Ectodermal cell (in vitro differentiated cells): Measurements from ENCODE around the gene SEMA5B.

Experiments
- H3K27ac ChIP-seq: 2 replicates; pipeline ENCODE4 v1.7.0; 2013; ENCODE audit warnings: mild to moderate bottlenecking, low read depth, low read length; ENCODE audit not compliant: insufficient read depth, poor library complexity, severe bottlenecking
- H3K27me3 ChIP-seq: 2 replicates; pipeline ENCODE4 v1.7.0; 2013; ENCODE audit warnings: mild to moderate bottlenecking, low read length; ENCODE audit not compliant: insufficient read depth, control insufficient read depth, poor library complexity, severe bottlenecking
- H3K36me3 ChIP-seq: one replicate; pipeline ENCODE4 v1.7.0; 2013; ENCODE audit warnings: low read length; ENCODE audit not compliant: control insufficient read depth, insufficient read depth
- H3K4me1 ChIP-seq: one replicate; pipeline ENCODE4 v1.7.0; 2013; ENCODE audit warnings: low read length; ENCODE audit not compliant: control insufficient read depth, insufficient read depth
- H3K4me3 ChIP-seq: 2 replicates; pipeline ENCODE4 v1.7.0; 2013; ENCODE audit warnings: low read depth, low read length, control low read depth; ENCODE audit not compliant: insufficient read depth
- H3K9me3 ChIP-seq: 2 replicates; pipeline ENCODE4 v1.7.0; 2013; ENCODE audit warnings: mild to moderate bottlenecking, low read length, moderate library complexity; ENCODE audit not compliant: control insufficient read depth
- WGBS, 2 experiments: methylation state at CpG; one replicate each; pipeline ENCODE4 v1.1.7; 2013; ENCODE audit warnings: missing lambda C conversion rate in 2 of 2; 5-methylcytosine and 5-hydroxymethylcytosine counted together

SEMA5B gene

DNA sequence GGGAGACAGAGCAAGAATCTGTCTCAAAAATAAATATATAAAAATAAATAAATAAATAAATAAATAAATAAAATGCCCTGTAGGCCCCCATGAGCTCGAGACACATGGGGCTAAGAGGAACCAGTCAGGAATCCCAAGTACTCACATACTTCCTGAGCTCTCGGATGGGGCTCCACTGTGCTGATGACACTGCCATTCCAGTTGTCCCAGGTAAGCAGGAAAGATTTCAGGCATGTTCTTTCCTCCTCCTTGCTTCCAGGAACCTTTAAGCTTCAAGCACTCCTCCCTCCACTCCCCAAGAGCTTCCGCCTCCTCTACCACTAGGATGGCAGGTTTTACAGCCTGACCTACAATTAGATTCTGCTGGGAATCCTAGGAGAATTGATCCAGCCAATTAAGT is 119.3 kb downstream of the SEMA5B start:
- WGBS, 2 experiments = 95% methylated on average over 3 of the region's 3 CpGs
- no peaks in the 10 kb centered on the region for H3K4me1 ChIP-seq
- H3K27me3 ChIP-seq = no peaks in the 10 kb centered on the region
- peaks cover 15% of the 10 kb centered on the region for H3K36me3 ChIP-seq
- H3K4me3 ChIP-seq = no peak overlapping the region
- no peak overlapping the region for H3K27ac ChIP-seq
- no peaks in the 10 kb centered on the region for H3K9me3 ChIP-seq

DNA sequence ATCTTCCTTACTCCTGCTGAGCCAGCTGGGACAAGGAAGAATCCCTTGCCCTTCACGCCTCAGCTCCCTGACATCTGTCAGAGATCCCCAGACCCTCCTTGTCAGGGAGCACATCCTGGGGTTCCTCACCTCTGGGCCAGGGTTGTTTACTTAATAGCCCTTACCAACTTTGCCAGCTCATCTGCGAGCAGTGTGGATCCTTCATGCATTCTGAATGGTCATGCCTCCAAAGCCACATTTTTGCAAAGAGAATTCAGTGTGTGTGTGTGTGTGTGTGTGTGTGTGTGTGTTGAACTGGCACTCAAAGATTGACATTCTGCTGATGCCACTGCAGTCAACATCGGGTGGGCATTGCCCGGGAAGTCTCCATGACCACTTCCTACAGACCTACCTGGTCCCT is 120.1 kb downstream of the SEMA5B start:
- Histone ChIP-seq H3K36me3 (peaks cover 8% of the 10 kb centered on the region), H3K9me3 (no peaks in the 10 kb centered on the region), H3K27me3 (no peaks in the 10 kb centered on the region), H3K27ac (no peak overlapping the region), H3K4me3 (no peak overlapping the region), H3K4me1 (no peaks in the 10 kb centered on the region)
- 92 to 93% methylated on average over 4 of the region's 4 CpGs for WGBS, 2 experiments

GRCh38 chr3:122903171-122903570 is 124.4 kb downstream of the SEMA5B start:
- H3K9me3 ChIP-seq = no peaks in the 10 kb centered on the region
- no peak overlapping the region for H3K4me3 ChIP-seq
- no peak overlapping the region for H3K27ac ChIP-seq
- WGBS, 2 experiments = 68 to 69% methylated on average over 4 of the region's 4 CpGs
- H3K27me3 ChIP-seq = no peaks in the 10 kb centered on the region
- no peaks in the 10 kb centered on the region for H3K36me3 ChIP-seq
- H3K4me1 ChIP-seq = no peaks in the 10 kb centered on the region

DNA sequence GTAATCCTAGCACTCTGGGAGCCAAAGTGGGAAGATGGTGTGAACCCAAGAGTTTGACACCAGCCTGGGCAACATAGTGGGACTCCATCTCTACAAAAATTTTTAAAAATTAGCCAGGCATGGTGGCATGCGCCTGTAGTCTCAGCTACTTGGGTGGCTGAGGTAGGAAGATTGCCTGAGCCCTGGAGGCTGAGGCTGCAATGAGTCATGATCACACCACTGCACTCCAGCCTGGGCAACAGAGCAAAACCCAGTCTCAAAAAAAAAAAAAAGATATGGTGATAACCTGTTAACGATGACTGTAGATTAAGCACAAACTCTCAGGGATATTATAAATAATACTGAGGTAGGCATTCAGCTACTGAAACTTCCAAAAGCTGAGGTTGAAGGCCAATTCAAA is 125.2 kb downstream of the SEMA5B start:
- Histone ChIP-seq H3K27me3 (no peaks in the 10 kb centered on the region), H3K9me3 (no peaks in the 10 kb centered on the region), H3K36me3 (no peaks in the 10 kb centered on the region), H3K4me3 (no peak overlapping the region), H3K4me1 (no peaks in the 10 kb centered on the region), H3K27ac (no peak overlapping the region)
- WGBS, 2 experiments = 91 to 99% methylated on average over 2 of the region's 2 CpGs

DNA sequence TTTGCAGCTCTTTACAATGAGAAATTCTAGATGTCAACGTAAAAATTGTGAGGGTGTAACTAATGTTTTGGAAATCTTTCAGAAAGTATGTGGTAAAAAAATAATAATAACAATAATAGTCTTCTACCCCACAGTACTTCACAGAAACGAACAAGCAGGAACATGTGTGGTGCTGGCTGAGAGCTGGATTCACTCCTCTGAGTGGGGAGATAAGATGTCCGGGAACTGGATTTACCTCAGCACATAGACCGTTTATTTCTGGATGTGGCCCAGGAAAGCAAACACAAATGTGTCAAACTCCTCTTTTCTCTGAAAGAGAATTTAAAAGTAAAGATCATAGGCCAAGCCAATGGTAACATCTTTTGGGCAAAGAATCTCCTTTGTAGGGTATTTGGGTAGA is 129.3 kb downstream of the SEMA5B start:
- H3K9me3 ChIP-seq = no peaks in the 10 kb centered on the region
- peaks cover 3% of the 10 kb centered on the region for H3K4me1 ChIP-seq
- WGBS, 2 experiments = 96 to 97% methylated on average over 3 of the region's 4 CpGs
- no peak overlapping the region for H3K27ac ChIP-seq
- no peaks in the 10 kb centered on the region for H3K36me3 ChIP-seq
- no peaks in the 10 kb centered on the region for H3K27me3 ChIP-seq
- no peak overlapping the region for H3K4me3 ChIP-seq

- Histone ChIP-seq H3K27ac (no peak overlapping the region), H3K4me1 (peaks cover 3% of the 10 kb centered on the region), H3K4me3 (no peak overlapping the region), H3K36me3 (no peaks in the 10 kb centered on the region), H3K27me3 (no peaks in the 10 kb centered on the region), H3K9me3 (no peaks in the 10 kb centered on the region)
- 66 to 72% methylated on average over 17 of the region's 17 CpGs for WGBS, 2 experiments
Measured at GRCh38 chr3:122893754-122894668, 133.6 kb downstream of the SEMA5B start.

DNA sequence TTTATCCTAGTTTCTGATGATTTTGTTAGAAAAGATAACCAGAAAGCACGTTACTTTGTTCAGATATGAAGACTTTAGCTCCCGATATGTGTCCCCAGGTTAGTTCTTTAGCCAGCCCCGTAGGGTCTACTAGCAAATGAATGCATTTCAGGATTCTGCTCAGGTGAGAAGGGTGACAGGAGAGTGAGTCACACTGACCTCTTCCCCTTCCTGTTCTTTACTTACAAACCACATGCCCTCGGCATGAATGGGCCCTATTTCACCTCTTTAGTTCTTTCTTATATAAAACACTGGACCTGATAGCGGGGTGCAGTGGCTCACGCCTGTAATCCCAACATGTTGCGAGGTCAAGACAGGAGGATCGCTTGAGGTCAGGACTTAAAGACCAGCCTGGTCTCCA is 134.3 kb downstream of the SEMA5B start:
- no peak overlapping the region for H3K27ac ChIP-seq
- 88 to 93% methylated on average over 8 of the region's 8 CpGs for WGBS, 2 experiments
- H3K36me3 ChIP-seq = no peaks in the 10 kb centered on the region

DNA sequence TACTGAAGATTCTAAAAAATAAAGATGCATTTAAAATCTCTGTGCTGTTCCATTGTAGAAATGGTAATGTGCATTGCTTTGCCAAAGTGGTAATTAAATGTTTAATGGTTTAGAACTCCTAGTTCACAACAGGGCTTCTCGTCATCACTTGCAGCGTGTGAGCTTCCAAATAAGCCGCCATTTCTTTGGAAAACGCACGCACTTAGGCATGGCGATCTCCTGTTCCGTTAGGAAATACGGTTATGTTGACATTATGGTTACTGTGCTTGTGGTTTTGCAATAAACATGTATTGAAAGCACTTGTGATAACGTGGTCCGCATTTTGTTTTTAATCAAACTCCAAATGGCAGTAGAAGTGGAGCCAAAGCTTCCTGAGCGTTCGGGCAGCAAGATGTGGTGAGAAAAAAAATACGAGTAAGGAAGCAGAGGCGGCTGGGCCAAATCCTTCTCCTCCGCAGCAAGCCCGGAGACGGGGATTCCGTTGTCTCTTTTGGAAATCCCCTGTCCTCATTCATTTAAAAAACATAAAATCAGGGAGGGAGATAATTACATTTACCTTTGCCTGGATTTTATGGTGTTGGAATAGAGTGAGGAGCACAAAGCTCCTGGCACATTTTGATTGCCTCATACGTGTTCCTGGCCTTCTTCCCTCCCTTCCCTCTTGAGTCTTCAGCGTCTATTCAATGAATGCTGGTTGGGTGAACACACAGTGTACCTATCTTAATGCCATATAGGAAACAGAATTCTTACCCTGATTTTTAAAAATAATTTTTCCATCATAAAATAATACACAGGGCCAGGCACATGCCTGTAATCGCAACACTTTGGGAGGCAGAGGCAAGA is 135.2 kb downstream of the SEMA5B start:
- H3K27me3 ChIP-seq = no peaks in the 10 kb centered on the region
- WGBS, 2 experiments = 95 to 96% methylated on average over 21 of the region's 21 CpGs
- peaks cover 3% of the 10 kb centered on the region for H3K4me1 ChIP-seq
- H3K27ac ChIP-seq = no peak overlapping the region
- no peaks in the 10 kb centered on the region for H3K36me3 ChIP-seq
- H3K4me3 ChIP-seq = no peak overlapping the region
- H3K9me3 ChIP-seq = no peaks in the 10 kb centered on the region

More for the DNA sequence above, 134.3 kb downstream of the SEMA5B start:
- Histone ChIP-seq H3K27me3 (no peaks in the 10 kb centered on the region), H3K4me1 (peaks cover 3% of the 10 kb centered on the region), H3K9me3 (no peaks in the 10 kb centered on the region), H3K4me3 (no peak overlapping the region)

DNA sequence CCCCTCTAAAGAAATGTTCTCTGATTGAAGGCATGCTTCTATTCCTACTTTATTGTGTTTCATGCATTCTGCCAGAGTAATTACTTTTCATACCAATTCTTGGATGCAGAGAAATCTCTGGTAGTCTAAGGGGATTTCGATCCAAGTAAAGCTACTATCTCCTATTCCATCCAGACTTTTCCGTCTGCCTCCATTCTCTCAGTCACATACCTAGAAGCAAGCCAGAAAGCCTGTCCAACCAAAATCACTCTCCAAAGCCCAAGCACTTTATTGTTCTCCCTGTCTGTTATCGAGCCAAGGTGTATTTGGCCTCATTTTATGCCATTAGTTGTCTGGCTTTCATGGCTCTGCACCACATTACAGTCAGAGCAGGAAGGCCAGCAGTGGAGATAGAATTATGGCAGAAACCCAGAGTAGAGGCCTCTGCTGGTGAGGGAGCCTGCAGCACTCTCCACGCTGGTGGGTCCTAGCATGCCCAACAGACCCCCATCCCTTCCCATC is 136.8 kb downstream of the SEMA5B start:
- WGBS, 2 experiments = 96% methylated on average over 4 of the region's 4 CpGs
- H3K36me3 ChIP-seq = no peaks in the 10 kb centered on the region
- H3K4me3 ChIP-seq = no peak overlapping the region
- H3K9me3 ChIP-seq = no peaks in the 10 kb centered on the region
- H3K4me1 ChIP-seq = peaks cover 3% of the 10 kb centered on the region
- no peaks in the 10 kb centered on the region for H3K27me3 ChIP-seq
- no peak overlapping the region for H3K27ac ChIP-seq
